ENCODE results near the gene DAZAP2. TPM values are rescaled to one million over a fixed set of nuclear protein-coding genes. Genes with fewer than 3 reads are reported as not detected.
"Not testable (repeated sequence)": the region's sequence is repeated elsewhere in the genome, so short reads cannot be mapped to it uniquely, and the experiment has no call there.

DAZAP2 gene
- total and polyA plus RNA-seq, 4 donors: 66.0 to 218 (median 135) TPM

DNA sequence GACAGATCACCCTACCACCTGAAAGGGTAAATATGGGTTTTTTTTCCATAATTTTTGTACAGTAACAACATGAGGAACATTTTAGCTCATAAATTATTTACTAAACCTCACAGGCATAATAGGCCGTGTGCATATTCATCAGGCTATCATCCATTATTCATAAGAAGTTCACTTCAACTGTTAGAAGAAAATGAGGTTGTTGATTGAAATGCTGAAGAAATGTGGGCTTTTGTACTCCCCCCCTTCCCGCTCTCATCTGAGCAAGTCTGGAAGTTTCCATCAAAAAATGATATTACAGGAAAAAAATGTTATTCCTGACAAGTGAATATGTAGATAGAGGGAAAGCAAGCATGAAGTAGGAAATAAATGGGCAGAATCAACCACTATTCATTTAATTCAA is 12.9 kb upstream of the DAZAP2 start (continued):
- TF ChIP-seq, protein P1, sequence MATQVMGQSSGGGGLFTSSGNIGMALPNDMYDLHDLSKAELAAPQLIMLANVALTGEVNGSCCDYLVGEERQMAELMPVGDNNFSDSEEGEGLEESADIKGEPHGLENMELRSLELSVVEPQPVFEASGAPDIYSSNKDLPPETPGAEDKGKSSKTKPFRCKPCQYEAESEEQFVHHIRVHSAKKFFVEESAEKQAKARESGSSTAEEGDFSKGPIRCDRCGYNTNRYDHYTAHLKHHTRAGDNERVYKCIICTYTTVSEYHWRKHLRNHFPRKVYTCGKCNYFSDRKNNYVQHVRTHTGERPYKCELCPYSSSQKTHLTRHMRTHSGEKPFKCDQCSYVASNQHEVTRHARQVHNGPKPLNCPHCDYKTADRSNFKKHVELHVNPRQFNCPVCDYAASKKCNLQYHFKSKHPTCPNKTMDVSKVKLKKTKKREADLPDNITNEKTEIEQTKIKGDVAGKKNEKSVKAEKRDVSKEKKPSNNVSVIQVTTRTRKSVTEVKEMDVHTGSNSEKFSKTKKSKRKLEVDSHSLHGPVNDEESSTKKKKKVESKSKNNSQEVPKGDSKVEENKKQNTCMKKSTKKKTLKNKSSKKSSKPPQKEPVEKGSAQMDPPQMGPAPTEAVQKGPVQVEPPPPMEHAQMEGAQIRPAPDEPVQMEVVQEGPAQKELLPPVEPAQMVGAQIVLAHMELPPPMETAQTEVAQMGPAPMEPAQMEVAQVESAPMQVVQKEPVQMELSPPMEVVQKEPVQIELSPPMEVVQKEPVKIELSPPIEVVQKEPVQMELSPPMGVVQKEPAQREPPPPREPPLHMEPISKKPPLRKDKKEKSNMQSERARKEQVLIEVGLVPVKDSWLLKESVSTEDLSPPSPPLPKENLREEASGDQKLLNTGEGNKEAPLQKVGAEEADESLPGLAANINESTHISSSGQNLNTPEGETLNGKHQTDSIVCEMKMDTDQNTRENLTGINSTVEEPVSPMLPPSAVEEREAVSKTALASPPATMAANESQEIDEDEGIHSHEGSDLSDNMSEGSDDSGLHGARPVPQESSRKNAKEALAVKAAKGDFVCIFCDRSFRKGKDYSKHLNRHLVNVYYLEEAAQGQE (IDR thresholded peaks at IDR 0.05): no peak
- TF ChIP-seq, protein P2, sequence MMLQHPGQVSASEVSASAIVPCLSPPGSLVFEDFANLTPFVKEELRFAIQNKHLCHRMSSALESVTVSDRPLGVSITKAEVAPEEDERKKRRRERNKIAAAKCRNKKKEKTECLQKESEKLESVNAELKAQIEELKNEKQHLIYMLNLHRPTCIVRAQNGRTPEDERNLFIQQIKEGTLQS (IDR thresholded peaks at IDR 0.05): no peak
- TF ChIP-seq RAD21 (IDR thresholded peaks at IDR 0.05): no peak
- TF ChIP-seq JUND (IDR thresholded peaks at IDR 0.05): no peak
- TF ChIP-seq TAF1 (conservative IDR thresholded peaks at IDR 0.05): no peak
- TF ChIP-seq FOXA1 (IDR thresholded peaks at IDR 0.05): no peak
- no peak for TF ChIP-seq HNF4G (IDR thresholded peaks at IDR 0.05)

DNA sequence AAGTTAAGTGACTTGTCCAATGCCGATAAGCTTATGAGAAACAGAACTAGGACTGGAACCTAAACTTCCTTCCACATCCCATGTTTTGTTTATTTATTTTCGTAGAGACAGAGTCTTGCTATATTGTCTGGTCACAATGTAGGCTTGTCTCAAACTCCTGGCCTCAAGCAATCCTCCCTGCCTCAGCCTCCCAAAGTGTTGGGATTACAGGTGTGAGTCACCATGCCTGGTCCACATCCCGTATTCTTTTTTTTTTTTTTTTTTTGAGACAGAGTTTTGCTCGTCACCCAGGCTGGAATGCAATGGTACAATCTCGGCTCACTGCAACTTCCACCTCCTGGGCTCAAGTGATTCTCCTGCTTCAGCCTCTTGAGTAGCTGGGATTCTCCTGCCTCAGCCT is 11.5 kb upstream of the DAZAP2 start:
- H3K9ac ChIP-seq (ENCODE audit: low read depth in 1 of 2, low read length in 2 of 2); H3K4me3 ChIP-seq (ENCODE audit: low read depth in 1 of 3, low read length in 3 of 3); H3K36me3 ChIP-seq (ENCODE audit: control insufficient read depth in 4 of 4, insufficient read depth in 3 of 4, low read depth in 1 of 4, low read length in 3 of 4); H3K4me1 ChIP-seq (ENCODE audit: control insufficient read depth in 4 of 4, insufficient read depth in 4 of 4, low read length in 3 of 4); DNase-seq (ENCODE audit: low spot score); H3K27ac ChIP-seq (ENCODE audit: low read depth in 1 of 2, low read length in 2 of 2); H3K27me3 ChIP-seq (ENCODE audit: control insufficient read depth in 4 of 4, insufficient read depth in 4 of 4, low read length in 3 of 4); H3K9me3 ChIP-seq (ENCODE audit: control insufficient read depth in 4 of 4, low read length in 3 of 4): not testable (repeated sequence)
- 88% methylated on average over 5 of the region's 5 CpGs for WGBS

DNA sequence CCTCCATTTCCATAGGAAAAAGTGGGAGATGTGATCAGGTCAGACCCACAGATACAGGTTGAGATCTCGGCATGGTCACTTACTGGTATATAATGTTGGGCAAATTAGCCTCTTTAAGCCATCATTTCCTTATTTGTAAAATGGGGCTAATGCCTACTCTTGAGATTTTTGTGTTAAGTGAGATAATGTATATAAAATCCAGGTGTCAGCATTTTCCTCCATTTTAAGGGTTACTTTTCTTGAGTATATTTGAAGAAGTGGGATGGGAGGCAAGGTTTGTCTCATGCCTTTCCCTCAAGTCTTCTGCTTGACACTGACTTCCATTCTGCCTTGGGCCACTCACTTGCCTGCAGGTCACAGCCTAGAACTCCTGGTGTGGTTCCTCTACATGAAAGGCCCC is 10.7 kb upstream of the DAZAP2 start:
- TF ChIP-seq NR2F2 (IDR thresholded peaks at IDR 0.05) (no peak), FOXA1 (IDR thresholded peaks at IDR 0.05) (no peak), GABPA (IDR thresholded peaks at IDR 0.05 in 1 of 2, conservative IDR thresholded peaks at IDR 0.05 in 1 of 2) (no peak), YY1 (IDR thresholded peaks at IDR 0.05) (no peak), HNF4G (IDR thresholded peaks at IDR 0.05) (no peak), RXRA (IDR thresholded peaks at IDR 0.05) (no peak), JUND (IDR thresholded peaks at IDR 0.05) (no peak), TAF1 (conservative IDR thresholded peaks at IDR 0.05) (no peak), FOXA2 (IDR thresholded peaks at IDR 0.05) (no peak), SP1 (IDR thresholded peaks at IDR 0.05) (no peak), HNF4A (conservative IDR thresholded peaks at IDR 0.05) (no peak), EGR1 (IDR thresholded peaks at IDR 0.05; ENCODE audit: low read depth in 2 of 2) (no peak)
- TF ChIP-seq, protein P3, sequence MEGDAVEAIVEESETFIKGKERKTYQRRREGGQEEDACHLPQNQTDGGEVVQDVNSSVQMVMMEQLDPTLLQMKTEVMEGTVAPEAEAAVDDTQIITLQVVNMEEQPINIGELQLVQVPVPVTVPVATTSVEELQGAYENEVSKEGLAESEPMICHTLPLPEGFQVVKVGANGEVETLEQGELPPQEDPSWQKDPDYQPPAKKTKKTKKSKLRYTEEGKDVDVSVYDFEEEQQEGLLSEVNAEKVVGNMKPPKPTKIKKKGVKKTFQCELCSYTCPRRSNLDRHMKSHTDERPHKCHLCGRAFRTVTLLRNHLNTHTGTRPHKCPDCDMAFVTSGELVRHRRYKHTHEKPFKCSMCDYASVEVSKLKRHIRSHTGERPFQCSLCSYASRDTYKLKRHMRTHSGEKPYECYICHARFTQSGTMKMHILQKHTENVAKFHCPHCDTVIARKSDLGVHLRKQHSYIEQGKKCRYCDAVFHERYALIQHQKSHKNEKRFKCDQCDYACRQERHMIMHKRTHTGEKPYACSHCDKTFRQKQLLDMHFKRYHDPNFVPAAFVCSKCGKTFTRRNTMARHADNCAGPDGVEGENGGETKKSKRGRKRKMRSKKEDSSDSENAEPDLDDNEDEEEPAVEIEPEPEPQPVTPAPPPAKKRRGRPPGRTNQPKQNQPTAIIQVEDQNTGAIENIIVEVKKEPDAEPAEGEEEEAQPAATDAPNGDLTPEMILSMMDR (IDR thresholded peaks at IDR 0.05; ENCODE audit: low read depth, low read length, missing input control): no peak
- TF ChIP-seq, protein P4, sequence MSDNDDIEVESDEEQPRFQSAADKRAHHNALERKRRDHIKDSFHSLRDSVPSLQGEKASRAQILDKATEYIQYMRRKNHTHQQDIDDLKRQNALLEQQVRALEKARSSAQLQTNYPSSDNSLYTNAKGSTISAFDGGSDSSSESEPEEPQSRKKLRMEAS (IDR thresholded peaks at IDR 0.05): no peak
- TF ChIP-seq, protein P1 (IDR thresholded peaks at IDR 0.05): no peak
- Histone ChIP-seq H3K27me3 (ENCODE audit: control insufficient read depth in 4 of 4, insufficient read depth in 4 of 4, low read length in 3 of 4) (no peaks in the 10 kb centered on the region), H3K9me3 (ENCODE audit: control insufficient read depth in 4 of 4, low read length in 3 of 4) (no peaks in the 10 kb centered on the region), H3K4me1 (ENCODE audit: control insufficient read depth in 4 of 4, insufficient read depth in 4 of 4, low read length in 3 of 4) (no peaks in the 10 kb centered on the region), H3K27ac (ENCODE audit: low read depth in 1 of 2, low read length in 2 of 2) (no peak overlapping the region), H3K36me3 (ENCODE audit: control insufficient read depth in 4 of 4, insufficient read depth in 3 of 4, low read depth in 1 of 4, low read length in 3 of 4) (no peaks in the 10 kb centered on the region), H3K9ac (ENCODE audit: low read depth in 1 of 2, low read length in 2 of 2) (no peak overlapping the region), H3K4me3 (ENCODE audit: low read depth in 1 of 3, low read length in 3 of 3) (no peak overlapping the region)
- no peak for DNase-seq (ENCODE audit: low spot score)
- 95% methylated on average over 1 of the region's 1 CpG for WGBS
